GM12872 (cell line): ENCODE measurements around the gene KCNIP1.

Source experiments
- TF ChIP-seq, protein P1 (sequence below): IDR thresholded peaks from 3 replicates; pipeline ENCODE4 v1.5.1; 2011; ENCODE audit warnings: low read depth, mild to moderate bottlenecking, low read length, moderate library complexity; ENCODE audit not compliant: insufficient read depth

KCNIP1 gene

GRCh38 chr5:170477906-170478305, 25.9 kb upstream of the KCNIP1 start:
- TF ChIP-seq, protein P1, sequence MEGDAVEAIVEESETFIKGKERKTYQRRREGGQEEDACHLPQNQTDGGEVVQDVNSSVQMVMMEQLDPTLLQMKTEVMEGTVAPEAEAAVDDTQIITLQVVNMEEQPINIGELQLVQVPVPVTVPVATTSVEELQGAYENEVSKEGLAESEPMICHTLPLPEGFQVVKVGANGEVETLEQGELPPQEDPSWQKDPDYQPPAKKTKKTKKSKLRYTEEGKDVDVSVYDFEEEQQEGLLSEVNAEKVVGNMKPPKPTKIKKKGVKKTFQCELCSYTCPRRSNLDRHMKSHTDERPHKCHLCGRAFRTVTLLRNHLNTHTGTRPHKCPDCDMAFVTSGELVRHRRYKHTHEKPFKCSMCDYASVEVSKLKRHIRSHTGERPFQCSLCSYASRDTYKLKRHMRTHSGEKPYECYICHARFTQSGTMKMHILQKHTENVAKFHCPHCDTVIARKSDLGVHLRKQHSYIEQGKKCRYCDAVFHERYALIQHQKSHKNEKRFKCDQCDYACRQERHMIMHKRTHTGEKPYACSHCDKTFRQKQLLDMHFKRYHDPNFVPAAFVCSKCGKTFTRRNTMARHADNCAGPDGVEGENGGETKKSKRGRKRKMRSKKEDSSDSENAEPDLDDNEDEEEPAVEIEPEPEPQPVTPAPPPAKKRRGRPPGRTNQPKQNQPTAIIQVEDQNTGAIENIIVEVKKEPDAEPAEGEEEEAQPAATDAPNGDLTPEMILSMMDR: no peak

DNA sequence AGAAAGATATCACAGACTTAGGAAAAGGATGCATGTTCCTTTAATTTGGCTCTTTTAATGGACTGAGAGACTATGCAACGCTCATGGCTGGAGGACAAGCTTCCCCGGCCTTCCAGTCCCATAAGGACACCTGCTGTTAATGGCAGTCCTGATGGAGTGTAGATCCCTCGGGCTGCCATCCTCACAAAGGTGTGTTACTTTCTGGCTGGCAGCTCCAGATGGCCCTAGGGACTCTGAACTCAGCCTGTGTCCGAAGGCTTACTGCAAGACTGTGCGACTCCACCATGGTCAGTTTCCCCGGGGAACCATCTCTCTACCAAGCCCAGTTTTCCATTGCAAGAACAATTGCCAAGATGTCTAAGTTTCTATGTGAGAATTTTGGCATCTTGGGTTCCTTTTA, 25.5 kb upstream of the KCNIP1 start:
- TF ChIP-seq, protein P1: no peak

DNA sequence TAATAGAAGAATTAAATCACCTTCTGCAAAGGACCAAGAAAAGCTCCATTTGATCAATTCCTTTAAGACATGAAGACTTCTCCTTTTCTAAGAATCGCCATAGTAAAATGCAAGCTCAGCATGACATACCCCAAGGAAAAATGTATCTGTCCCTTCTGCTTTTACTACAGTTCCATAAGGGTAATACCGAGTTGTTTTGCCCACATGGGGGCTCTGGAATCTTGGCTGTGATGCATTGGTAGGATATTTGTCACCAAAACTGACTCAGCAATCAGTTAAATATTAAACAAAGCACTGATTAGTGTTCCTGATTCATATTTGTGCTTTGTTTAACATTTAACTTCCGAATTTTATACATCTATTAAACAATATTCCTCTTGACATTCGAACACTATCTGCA, 24.3 kb upstream of the KCNIP1 start:
- TF ChIP-seq, protein P1: no peak

- TF ChIP-seq, protein P1: no peak
Measured at GRCh38 chr5:170480260-170480659, 23.6 kb upstream of the KCNIP1 start.

- TF ChIP-seq, protein P1: no peak
Measured at GRCh38 chr5:170481849-170482248, 22.0 kb upstream of the KCNIP1 start.

DNA sequence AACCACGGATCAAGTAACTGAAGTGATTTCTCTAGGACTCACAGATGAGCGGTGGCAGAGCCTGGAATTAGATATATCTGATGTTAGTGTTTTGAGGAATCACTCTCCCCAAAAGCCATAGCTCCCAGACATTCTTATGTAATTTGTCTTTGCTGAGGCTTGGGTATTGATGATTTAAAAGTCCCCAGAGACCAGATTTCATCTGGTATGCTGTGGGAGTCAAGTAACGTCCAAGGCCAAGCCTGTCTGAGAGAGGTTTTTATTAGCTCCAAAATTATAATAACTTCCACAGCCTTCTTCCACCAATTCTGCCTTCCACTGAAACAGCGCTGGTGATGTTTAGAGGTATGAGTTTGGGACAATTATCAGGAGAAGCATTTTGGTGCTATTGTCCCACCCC, 21.3 kb upstream of the KCNIP1 start:
- TF ChIP-seq, protein P1: no peak

DNA sequence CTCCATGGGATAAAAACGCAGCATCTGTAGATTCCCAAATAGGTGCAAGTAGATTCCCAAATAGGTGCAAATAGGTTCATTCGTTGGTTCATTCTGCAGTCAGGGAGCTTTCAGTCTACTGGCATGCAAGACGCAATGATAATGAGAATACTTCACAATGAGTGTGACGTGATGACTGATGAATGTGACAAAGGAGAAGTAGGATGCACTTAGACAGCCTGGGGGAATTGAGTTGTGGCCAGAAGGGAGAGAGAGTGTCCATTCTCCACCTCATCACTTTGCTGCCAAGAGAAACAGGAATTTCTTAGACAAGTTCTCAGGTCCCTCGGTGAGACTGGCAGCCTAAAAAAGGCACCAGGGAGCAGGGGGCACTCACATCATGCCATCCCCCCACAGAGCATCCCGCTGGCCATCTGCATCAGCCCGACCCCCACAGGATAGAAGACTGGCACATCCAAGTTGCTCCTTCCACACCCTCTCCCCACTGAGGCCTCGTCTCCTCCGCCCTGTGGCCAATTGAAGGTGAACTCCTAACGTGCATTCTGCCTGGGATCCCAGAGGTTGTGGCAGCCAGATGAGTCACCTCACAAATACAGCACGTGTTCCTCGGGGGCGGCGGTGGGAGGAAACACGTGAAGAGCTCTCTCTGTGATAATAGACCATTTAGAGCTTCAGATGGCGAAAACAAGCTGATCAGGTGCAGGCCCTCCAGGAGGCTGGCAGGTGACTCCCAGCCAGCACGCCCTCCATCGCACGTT, 19.9 kb upstream of the KCNIP1 start:
- TF ChIP-seq, protein P1: no peak

- TF ChIP-seq, protein P1: no peak
Measured at GRCh38 chr5:170484459-170484831, 19.4 kb upstream of the KCNIP1 start.
